HepG2 (cell line): ENCODE results near the gene UNG. TPM values are rescaled to one million over a fixed set of nuclear protein-coding genes. Genes with fewer than 3 reads are reported as not detected.
A peak's percentile ranks its signal among the peaks of the same experiment; 100 is the strongest.

ENCODE experiments used
- AKNA ChIP-seq: sonication (generic); formaldehyde crosslinking; IDR thresholded peaks from 2 replicates; pipeline ENCODE4 v1.4.0; 2020; ENCODE audit warnings: missing genetic modification reagents, borderline replicate concordance
- ARID2 ChIP-seq: sonication (generic); formaldehyde crosslinking; IDR thresholded peaks from 2 replicates; pipeline ENCODE4 v1.8.1; 2022; ENCODE audit warnings: mild to moderate bottlenecking, missing genetic modification reagents, borderline replicate concordance
- BCL3 ChIP-seq: sonication (generic); formaldehyde crosslinking; IDR thresholded peaks from 2 replicates; pipeline ENCODE4 v1.5.1; 2020; ENCODE audit warnings: mild to moderate bottlenecking, missing genetic modification reagents, moderate library complexity
- BCLAF1 ChIP-seq: fragments of 450-650 bp; IDR thresholded peaks from 2 replicates; pipeline ENCODE4 v1.6.1; 2017; ENCODE audit warnings: mild to moderate bottlenecking
- MAFK ChIP-seq, 2 experiments: IDR thresholded peaks in 1 of 2; conservative IDR thresholded peaks in 1 of 2; 2 replicates each; pipeline ENCODE4 v1.6.1; 2011; ENCODE audit warnings: improper control_type of control experiment in 2 of 2, low read length in 2 of 2
- NCOA1 ChIP-seq: sonication (generic); formaldehyde crosslinking; IDR thresholded peaks from 2 replicates; pipeline ENCODE4 v1.9.0; 2021; ENCODE audit warnings: missing genetic modification reagents
- NFE2L1 ChIP-seq: sonication (generic); formaldehyde crosslinking; IDR thresholded peaks from 2 replicates; pipeline ENCODE4 v1.4.0; 2020; ENCODE audit warnings: missing genetic modification reagents, mild to moderate bottlenecking, borderline replicate concordance
- SNAPC2 ChIP-seq: sonication (generic); formaldehyde crosslinking; IDR thresholded peaks from 2 replicates; pipeline ENCODE4 v1.8.1; 2022; ENCODE audit warnings: mild to moderate bottlenecking, missing genetic modification reagents
- XRCC5 ChIP-seq: fragments of 200-400 bp; formaldehyde crosslinking; optimal IDR thresholded peaks from 2 replicates; pipeline ENCODE3; 2017; ENCODE audit warnings: mild to moderate bottlenecking, low read length
- ZBED4 ChIP-seq: sonication (generic); formaldehyde crosslinking; IDR thresholded peaks from 2 replicates; pipeline ENCODE4 v1.4.0; 2020; ENCODE audit warnings: missing genetic modification reagents, borderline replicate concordance
- ZBTB3 ChIP-seq: sonication (generic); formaldehyde crosslinking; IDR thresholded peaks from 2 replicates; pipeline ENCODE4 v1.4.0; 2020; ENCODE audit warnings: low read depth, mild to moderate bottlenecking, moderate library complexity, missing genetic modification reagents, borderline replicate concordance
- ZFP37 ChIP-seq: sonication (generic); formaldehyde crosslinking; IDR thresholded peaks from 2 replicates; pipeline ENCODE4 v1.4.0; 2020; ENCODE audit warnings: missing genetic modification reagents, borderline replicate concordance
- ZNF274 ChIP-seq: sonication (generic); formaldehyde crosslinking; IDR thresholded peaks from 2 replicates; pipeline ENCODE4 v1.5.1; 2020; ENCODE audit warnings: mild to moderate bottlenecking, missing genetic modification reagents
- ZNF781 ChIP-seq: sonication (generic); formaldehyde crosslinking; IDR thresholded peaks from 2 replicates; pipeline ENCODE4 v1.5.1; 2020; ENCODE audit warnings: borderline replicate concordance, mild to moderate bottlenecking, missing genetic modification reagents; ENCODE audit errors: not compliant biosample characterization
- polyA plus RNA-seq, 8 experiments: library from polyadenylated mRNA; depleted of rRNA in 3 of 8; stranded (reverse) in 7 of 8; unstranded in 1 of 8; fragments of >200 nt; fragmentation: Illumina TruSeq in 4 of 8; extraction: Trizol in 4 of 8; gene quantifications; 2 replicates each; pipeline versions ENCODE4 v1.2.1 to v1.2.3, GENCODE V29; 2011 to 2016; ENCODE audit warnings: low read depth in 4 of 8, missing spikeins in 1 of 8, mixed read lengths in 1 of 8; ENCODE audit not compliant: insufficient read depth in 1 of 8
- total RNA-seq, 5 experiments: library from RNA; depleted of rRNA; stranded (reverse); fragments of >200 nt; fragmentation: Illumina TruSeq; extraction: Trizol; gene quantifications; 2 replicates each; pipeline ENCODE4 v1.2.3, GENCODE V29; 2016; ENCODE audit warnings: low read depth in 1 of 5

Gene UNG
- total and polyA plus RNA-seq, 2 of the 13 experiments (the other 11 are each of a cell fraction or from before 2014, with no cell fraction given) = 23.3 to 114 TPM

- TF ChIP-seq AKNA (CRISPR knock-in tag) = no peak
- 0 out of 2 replicates have a peak, but pooled peaks have one; percentile 48 for TF ChIP-seq SNAPC2 (CRISPR knock-in tag)
- TF ChIP-seq ZNF274 (CRISPR knock-in tag) = peak; percentile 62; the same call in 1 of the 2 replicates
- no peak for TF ChIP-seq BCLAF1
- no peak for TF ChIP-seq ARID2 (CRISPR knock-in tag)
- no peak for TF ChIP-seq NFE2L1 (CRISPR knock-in tag)
- TF ChIP-seq ZBTB3 (CRISPR knock-in tag) = no peak
- peak in 1 of 2 experiments; percentile 58; a peak in 2 of 4 replicates for TF ChIP-seq MAFK (conservative IDR thresholded peaks at IDR 0.05 in 1 of 2, IDR thresholded peaks at IDR 0.05 in 1 of 2; ENCODE audit: low read length in 2 of 2)
- TF ChIP-seq NCOA1 (CRISPR knock-in tag) = 0 out of 2 replicates have a peak, but pooled peaks have one; percentile 28
- no peak for TF ChIP-seq BCL3 (CRISPR knock-in tag)
- TF ChIP-seq ZBED4 (CRISPR knock-in tag) = peak; percentile 61; the same call in 1 of the 2 replicates
- 0 out of 2 replicates have a peak, but pooled peaks have one; percentile 31 for TF ChIP-seq ZFP37
- TF ChIP-seq ZNF781 (CRISPR knock-in tag) = peak; percentile 78
- peak; percentile 46 for TF ChIP-seq XRCC5
Observed at GRCh38 chr12:109115758-109116610, 18.6 kb downstream of the UNG start, which contains the start of gene ACACB (continued).
